Vein endothelial cell (primary cell): ENCODE data around the gene OR4K13. TPM values are rescaled to one million over a fixed set of nuclear protein-coding genes. Genes with fewer than 3 reads are reported as not detected.

Source experiments
- total RNA-seq: library from RNA; depleted of rRNA; stranded (reverse); fragments of >200 nt; gene quantifications from 2 replicates; pipeline ENCODE4 v1.2.3, GENCODE V29; 2012

Gene OR4K13, protein sequence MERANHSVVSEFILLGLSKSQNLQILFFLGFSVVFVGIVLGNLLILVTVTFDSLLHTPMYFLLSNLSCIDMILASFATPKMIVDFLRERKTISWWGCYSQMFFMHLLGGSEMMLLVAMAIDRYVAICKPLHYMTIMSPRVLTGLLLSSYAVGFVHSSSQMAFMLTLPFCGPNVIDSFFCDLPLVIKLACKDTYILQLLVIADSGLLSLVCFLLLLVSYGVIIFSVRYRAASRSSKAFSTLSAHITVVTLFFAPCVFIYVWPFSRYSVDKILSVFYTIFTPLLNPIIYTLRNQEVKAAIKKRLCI
- total RNA-seq, result not detected in 2 replicates

DNA sequence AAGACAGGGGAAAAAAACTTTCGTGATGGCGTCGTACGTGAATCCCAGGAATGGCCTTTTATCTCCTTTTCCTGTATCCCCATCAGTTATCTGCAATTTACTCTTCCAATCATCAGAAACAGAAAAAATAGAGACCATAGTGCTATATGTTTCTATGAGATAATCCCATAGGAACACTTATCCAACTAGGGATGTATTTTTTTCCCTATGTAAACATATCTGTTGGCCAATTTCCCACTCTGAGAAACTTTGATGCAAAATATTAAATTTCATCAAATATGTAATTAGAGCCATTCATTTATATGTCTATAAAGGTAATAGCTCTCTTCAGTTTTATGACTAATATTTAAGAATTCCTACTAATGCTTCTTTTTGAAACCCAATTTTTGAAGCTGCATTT, at the start of gene OR4K13:
Gene OR4K13 (minus strand): TSS at position 101 of the 400 bp plus-strand sequence. CDS start 1,280 bp downstream, outside the sequence.

GRCh38 chr14:20059745-20060144, 23.9 kb upstream of the OR4K13 start, which contains the start of gene OR4L1:
Gene OR4L1, plus strand, starts transcription at chr14:20060045. Its CDS starts 0 bp downstream, at chr14:20060045.

DNA sequence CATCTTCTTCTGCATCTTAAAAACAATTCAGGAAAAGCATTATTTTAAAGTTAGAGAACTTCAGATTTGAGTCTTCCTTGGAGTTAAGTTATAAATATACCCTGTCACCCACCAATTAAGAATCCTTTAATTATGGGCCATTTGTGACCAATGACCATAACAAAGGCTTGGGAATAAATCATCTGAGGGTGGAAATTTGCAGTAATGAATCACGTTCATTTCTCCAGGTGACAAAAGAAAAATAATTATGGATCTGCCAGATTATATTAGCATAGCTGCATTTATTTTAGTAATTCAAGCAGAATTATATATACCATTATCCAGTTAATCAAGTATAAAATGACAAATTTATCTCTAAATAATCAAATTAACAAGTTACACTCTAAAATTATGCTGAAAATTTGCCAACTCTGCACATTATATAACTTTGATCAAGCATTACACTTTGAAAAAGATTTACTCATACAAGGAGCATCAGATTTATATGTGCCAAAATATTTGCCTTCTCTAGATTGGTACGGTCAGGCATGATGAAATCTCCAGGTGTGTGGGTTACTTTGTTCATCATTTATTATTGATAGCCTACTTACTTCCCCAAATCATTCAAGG, 16.5 kb downstream of the OR4K13 start, which contains the start of gene OR4K14:
Gene OR4K14 (minus strand): TSS at position 51 of the 609 bp plus-strand sequence. CDS start 4,114 bp downstream, outside the sequence.

DNA sequence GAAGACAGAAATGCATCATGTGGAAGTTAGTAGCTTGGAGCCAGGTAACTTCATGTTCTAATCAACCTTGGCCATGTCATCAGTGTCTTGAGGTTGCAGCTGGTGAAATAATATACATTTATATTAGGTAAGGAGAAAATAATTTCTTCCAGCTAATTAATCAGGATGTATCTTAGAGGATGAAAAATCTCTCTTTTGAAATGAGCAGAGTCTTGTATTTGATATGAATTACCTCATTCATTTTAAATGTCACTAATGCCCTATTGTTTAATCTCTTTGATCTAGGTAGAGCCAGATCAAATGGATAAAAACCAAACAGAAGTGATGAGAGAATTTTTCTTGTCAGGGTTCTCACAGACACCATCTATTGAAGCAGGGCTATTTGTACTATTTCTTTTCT, 34.0 kb downstream of the OR4K13 start, which contains the start of gene OR4Q2:
Gene OR4Q2 (plus strand): TSS at position 301 of the 400 bp plus-strand sequence.

Other genes with a start within 250 kb of the OR4K13 start
- gene OR4N2, start 232.3 kb downstream of the OR4K13 start, total RNA-seq, result not detected in 2 replicates
- not detected in 2 replicates for gene OR4K2, start 160.9 kb downstream of the OR4K13 start, total RNA-seq
- gene OR4K5, start 115.4 kb downstream of the OR4K13 start, total RNA-seq, result not detected in 2 replicates
- not detected in 2 replicates for gene OR4K1, start 105.1 kb downstream of the OR4K13 start, total RNA-seq
- not detected in 2 replicates for gene OR4K15, start 60.4 kb downstream of the OR4K13 start, total RNA-seq
- gene OR4Q2, start 33.9 kb downstream of the OR4K13 start, total RNA-seq, result not detected in 2 replicates
- not detected in 2 replicates for gene OR4K14, start 16.7 kb downstream of the OR4K13 start, total RNA-seq
- not detected in 2 replicates for gene OR4L1, start 24.0 kb upstream of the OR4K13 start, total RNA-seq
- not detected in 2 replicates for gene OR4K17, start 74.7 kb upstream of the OR4K13 start, total RNA-seq
- gene OR4N5, start 102.8 kb upstream of the OR4K13 start, total RNA-seq, result not detected in 2 replicates
- not detected in 2 replicates for gene OR11G2, start 154.9 kb upstream of the OR4K13 start, total RNA-seq
- gene OR11H6, start 187.7 kb upstream of the OR4K13 start, total RNA-seq, result not detected in 2 replicates
- gene OR11H7, start 192.9 kb upstream of the OR4K13 start, total RNA-seq, result not detected in 2 replicates
- not detected in 2 replicates for gene OR11H4, start 203.2 kb upstream of the OR4K13 start, total RNA-seq